Measurements from ENCODE around the gene FGF22.

The FGF22 gene

DNA sequence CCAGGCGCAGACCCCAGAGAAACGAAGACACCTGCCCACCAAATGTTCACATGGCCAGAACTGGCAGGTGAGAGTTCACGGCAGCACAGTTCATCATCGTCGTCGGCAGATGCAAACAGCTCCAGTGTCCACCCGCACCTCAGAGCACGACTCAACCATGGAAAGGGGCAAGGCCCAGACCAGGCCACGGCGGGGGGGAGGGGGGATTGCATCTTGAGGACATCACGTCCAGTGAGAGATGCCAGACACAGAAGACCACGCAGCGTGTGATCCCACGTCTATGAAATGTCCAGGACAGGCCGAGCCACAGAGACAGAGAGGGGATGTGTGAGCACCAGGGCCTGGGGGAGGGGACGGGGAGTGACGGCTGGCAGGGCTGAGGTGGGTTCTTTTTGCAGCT, 16.0 kb downstream of the FGF22 start:
- DNase-seq (ENCODE audit: low spot score): no peak
- in situ Hi-C loops (cut with MboI; ENCODE audit: low sequenced_read_pairs, unreplicated experiment): no loop called here
- TF ChIP-seq, protein P1, sequence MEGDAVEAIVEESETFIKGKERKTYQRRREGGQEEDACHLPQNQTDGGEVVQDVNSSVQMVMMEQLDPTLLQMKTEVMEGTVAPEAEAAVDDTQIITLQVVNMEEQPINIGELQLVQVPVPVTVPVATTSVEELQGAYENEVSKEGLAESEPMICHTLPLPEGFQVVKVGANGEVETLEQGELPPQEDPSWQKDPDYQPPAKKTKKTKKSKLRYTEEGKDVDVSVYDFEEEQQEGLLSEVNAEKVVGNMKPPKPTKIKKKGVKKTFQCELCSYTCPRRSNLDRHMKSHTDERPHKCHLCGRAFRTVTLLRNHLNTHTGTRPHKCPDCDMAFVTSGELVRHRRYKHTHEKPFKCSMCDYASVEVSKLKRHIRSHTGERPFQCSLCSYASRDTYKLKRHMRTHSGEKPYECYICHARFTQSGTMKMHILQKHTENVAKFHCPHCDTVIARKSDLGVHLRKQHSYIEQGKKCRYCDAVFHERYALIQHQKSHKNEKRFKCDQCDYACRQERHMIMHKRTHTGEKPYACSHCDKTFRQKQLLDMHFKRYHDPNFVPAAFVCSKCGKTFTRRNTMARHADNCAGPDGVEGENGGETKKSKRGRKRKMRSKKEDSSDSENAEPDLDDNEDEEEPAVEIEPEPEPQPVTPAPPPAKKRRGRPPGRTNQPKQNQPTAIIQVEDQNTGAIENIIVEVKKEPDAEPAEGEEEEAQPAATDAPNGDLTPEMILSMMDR (IDR thresholded peaks at IDR 0.05; ENCODE audit: borderline replicate concordance, control extremely low read depth, extremely low read depth, insufficient read depth, missing control alignments): no peak

DNA sequence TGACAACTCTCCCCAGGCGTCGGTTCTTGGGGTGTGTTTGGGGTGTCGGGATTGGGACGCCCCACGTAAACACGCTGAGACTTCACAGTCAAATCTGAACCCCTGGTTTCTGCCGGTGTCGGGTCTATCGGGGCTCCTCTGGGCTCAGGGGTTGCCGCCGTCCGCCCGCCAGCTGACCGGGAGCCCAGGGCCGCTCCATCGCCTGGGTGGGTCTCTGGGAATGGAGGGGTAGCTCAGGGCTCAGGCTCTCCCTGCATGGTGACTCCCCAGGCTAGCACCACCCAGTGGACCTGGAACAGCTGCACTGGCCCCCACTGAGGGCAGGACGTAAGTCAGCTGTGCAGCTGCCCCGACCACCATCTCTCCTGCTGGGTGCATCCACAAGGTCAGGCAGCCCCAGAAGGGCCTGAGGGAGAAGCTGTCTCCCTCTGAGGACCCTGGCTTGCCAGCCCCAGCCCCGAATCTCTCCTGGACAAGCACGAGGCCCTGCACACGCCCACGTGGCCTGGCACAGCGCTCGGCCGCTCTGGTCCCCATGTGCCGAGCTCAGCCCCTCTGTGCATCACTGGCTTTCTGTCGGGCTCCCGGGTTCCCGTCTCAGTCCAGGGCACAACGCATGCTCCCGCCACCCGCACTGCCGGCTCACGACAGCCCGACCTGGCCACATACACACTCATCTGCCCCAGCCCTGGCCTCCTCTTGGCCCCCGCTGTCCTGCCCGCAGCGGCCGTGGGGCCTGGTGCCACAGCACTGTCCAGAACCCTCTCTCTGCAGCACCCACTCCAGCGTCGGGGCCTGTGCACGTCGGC, 17.3 kb downstream of the FGF22 start:
- no peak for DNase-seq (ENCODE audit: low spot score)
- in situ Hi-C loops (cut with MboI; ENCODE audit: low sequenced_read_pairs, unreplicated experiment): no loop called here
- TF ChIP-seq, protein P1 (IDR thresholded peaks at IDR 0.05; ENCODE audit: borderline replicate concordance, control extremely low read depth, extremely low read depth, insufficient read depth, missing control alignments): no peak

DNA sequence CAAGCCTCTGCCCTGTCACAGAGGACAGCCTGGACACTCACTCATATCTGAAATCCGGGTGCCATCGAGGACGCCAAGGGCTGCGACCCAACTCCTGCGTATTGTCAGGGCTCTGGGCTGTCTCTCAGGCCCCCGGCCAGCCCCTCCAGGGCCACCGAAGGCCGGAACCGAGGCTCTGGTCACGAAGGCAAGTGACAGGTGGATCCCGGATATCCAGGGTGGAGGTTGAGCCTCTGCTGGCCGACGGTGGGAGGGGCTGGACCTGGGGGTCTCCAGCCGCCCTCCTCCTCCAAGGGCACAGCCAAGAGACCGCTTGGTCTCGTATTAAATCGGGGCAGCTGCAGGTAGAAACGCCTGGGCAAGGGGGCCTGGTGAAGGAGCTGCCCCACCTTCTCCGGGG, 17.9 kb downstream of the FGF22 start:
- TF ChIP-seq, protein P1 (IDR thresholded peaks at IDR 0.05; ENCODE audit: borderline replicate concordance, control extremely low read depth, extremely low read depth, insufficient read depth, missing control alignments): no peak
- in situ Hi-C loops (cut with MboI; ENCODE audit: low sequenced_read_pairs, unreplicated experiment): no loop called here
- DNase-seq (ENCODE audit: low spot score): no peak

DNA sequence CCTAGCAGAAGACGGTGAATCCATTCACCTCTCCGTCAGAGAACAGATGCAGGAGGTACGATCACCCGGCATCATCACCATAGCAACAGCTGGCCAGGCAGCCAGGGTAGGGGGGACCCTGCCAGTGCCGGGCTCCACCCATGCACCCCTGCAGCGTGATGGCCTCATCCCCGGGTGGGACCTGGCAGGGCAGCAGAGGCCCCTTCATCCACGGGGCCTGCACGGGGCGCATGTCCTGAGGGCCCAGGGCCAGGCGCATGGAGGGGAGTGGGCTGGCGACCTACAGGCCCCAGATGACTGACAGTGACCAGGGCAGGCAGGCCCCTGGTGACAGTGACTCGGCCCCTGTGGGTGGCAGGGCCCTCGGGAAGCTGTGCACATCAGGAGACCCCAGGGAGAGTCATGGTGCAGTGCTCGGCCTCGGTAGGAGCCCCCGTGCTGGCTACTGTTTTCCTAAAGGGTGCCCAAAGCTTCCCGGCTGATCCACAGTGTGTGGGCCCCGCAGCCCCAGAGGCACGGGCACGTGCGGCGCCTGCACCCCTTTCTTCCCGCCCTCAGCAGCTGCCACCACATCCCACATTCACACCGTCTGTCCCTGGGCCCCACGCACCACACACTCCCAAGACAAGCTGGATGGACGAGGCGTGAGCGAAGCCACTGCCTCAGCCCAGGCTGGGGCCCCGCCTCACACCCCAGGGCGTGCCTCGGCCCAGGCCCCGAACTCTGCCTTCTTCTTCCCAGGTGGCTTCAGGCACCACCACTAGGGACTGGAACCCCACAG, 18.6 kb downstream of the FGF22 start:
- TF ChIP-seq, protein P1 (IDR thresholded peaks at IDR 0.05; ENCODE audit: borderline replicate concordance, control extremely low read depth, extremely low read depth, insufficient read depth, missing control alignments): no peak
- no peak for DNase-seq (ENCODE audit: low spot score)
- in situ Hi-C loops (cut with MboI; ENCODE audit: low sequenced_read_pairs, unreplicated experiment): no loop called here

DNA sequence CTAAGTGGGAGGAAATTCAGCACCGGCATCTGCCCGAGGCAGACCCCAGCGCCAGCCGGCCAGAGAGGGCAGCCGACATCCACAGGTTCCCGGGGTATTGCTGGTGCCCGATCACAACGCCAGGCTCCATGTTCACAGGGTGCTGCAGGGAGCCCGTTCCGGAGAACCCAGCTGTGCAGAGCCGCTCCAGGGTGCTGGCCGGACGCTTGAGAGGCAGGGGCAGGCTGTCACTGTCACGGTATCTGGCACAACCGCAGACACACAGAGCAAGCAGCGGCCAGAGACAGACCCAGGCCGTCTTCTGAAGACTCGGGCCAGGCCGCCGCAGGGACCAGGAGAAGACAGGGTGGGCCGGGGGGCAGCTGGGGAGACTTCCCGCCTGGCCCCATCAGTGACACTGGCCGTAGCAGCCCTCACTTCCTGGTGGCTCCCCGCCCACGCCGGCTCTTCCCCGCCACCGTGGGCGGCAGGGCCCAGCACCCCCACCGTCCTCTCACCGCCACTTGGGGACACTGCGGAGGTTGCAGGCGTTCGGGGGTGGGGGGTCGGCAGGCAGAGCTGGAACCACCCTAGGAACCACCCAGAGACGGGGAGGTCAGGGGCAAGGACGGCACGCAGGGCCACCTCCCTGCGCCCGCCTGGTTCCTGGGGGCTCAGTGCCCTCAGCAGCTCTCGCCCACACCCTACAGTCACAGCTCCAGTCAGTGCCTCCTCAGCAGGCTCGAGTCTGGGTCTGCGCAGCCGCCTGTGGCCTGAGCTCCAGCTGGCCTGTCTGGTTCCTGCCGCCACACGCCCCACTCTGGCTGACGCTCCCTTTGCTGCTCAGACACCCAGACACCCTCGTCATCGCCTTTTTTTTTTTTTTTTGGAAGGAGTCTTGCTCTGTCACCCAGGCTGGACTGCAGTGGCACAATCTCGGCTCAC, 19.5 kb downstream of the FGF22 start:
- in situ Hi-C loops (cut with MboI; ENCODE audit: low sequenced_read_pairs, unreplicated experiment): no loop called here
- DNase-seq (ENCODE audit: low spot score): no peak

More for the DNA sequence above, 19.5 kb downstream of the FGF22 start:
- TF ChIP-seq, protein P1 (IDR thresholded peaks at IDR 0.05; ENCODE audit: borderline replicate concordance, control extremely low read depth, extremely low read depth, insufficient read depth, missing control alignments): no peak
